GM12801 (cell line): ENCODE data around the gene DHX57.

ENCODE experiments used
- CTCF ChIP-seq: IDR thresholded peaks from one replicate; pipeline ENCODE4 v1.5.1; 2011; ENCODE audit warnings: control low read depth; ENCODE audit not compliant: insufficient read length; ENCODE audit errors: extremely low read depth

Gene DHX57

DNA sequence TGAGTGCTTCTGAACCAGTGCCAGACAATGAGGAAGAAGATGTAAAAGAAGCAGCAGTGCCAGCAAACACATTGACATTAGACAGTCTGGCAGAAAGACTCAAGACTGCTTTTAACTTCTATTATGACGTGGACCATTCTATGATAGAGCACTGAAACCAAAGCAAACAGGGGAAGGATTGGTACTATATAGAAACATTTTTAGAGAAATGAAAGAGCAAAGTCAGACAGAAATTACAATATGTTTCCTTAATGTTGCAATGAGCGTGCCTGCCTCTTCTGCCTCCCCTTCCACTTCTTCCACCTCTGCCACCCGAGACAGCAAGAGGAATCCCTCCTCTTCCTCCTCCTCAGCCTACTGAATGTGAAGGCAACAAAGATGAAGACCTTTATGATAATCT lies 39.7 kb downstream of the DHX57 start:
- TF ChIP-seq CTCF = no peak

DNA sequence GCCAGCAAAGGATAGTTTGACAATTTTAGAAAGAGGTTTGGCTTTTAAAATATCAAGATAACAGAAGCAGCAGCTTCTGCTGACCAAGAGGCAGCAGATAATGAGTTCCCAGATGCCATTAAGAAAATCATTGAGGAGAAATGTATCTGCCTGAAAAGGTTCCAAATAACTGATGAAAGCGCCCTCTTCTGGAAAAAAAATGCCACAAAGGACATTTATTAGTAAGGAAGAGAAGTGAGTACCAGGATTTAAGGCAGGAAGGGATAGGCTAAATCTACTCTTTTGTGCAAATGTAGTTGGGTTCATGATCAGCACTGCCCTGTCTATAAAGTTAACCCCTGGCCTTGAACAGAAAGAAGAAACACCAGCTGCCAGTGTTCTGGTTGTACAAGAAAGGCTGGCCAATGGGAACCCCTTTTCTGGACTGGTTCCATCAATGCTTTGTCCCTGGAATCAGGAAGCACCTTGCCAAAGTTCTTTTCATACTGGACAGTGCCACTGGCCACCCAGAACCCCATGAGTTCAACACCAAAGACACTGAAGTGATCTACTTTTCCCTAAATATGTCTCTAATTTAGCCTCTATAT lies 40.6 kb downstream of the DHX57 start:
- TF ChIP-seq CTCF = no peak

DNA sequence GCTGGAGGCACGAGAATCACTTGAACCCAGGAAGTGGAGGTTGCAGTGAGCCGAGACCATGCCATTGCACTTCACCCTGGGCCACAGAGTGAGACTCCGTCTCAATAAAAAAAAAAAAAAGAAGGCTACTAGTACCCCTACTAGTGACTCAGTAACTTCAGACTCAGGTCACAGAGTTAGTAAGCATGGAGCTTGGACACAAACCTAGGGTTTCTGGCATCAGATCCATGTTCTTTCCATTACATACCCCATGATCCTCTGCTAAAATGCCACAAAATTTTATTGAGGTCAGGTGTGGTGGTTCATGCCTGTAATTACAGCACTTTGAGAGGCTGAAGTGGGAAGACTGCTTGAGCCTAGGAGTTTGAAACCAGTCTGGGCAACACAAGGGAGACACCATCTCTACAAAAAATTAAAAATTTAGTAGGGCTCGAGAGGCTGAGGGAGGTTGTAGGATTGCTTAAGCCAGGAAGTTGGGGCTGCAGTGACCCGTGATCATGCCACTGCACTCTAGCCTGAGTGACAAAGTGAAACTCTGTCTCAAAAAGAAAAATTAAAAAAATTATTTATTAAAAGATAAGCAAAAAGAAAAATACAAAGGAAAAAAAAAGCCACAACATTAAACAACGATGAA lies 45.1 kb downstream of the DHX57 start:
- TF ChIP-seq CTCF = no peak

DNA sequence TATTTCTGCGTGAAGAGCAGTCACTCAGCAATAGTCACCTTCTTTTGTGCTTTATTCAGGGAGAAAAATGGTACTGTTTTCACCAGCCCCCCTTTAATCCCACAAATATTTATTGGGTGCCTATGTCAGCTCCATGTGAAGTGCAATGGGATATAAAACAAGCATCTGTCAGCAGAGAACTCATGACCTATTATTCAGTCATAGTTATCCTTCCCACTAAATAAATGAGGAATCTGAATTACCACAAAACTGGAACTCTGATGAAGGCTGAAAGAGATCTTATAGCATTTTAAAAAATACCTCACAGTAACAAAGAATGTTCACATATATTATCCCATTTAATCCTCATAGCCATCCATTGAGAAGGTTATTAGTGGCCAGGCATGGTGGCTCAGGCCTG lies 45.8 kb downstream of the DHX57 start:
- no peak for TF ChIP-seq CTCF

- TF ChIP-seq CTCF = no peak
Observed at GRCh38 chr2:38828460-38828859, 47.3 kb downstream of the DHX57 start.

DNA sequence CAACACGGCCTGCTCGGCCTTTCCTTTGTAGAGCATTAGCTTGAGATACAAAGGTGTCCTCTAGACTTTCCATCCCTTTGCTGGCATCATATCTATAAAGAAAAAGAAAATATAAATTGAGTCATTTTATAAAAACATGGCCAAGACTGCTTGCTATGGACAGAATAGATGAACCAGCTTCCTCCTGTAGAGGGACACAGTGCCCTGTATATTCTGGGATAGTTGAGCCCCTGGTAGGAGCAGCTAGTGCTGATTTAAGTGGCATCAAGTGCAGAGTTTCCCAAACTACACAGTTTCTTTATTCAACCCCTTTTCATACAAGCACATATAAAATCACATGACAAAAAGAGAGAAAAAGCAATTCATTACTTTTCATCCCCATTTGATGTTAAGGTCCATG lies 49.8 kb downstream of the DHX57 start:
- TF ChIP-seq CTCF = no peak

DNA sequence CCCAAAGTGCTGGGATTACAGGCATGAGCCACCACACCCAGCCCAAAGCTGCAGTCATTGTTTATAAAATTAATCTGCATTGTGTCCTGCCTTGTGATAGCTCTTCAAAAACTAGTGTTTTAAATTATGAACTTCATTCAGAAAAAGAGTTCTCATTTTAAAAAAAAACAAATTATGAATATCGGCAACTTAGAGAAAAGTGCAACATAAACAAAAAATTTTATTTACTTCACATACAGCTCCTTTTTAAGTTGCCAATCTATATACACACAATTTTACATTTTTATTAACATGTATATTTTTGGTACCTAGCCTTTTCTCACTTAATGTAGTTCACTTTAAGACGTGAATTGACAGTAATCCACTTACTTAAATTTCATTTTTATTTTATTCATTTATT lies 50.8 kb downstream of the DHX57 start:
- no peak for TF ChIP-seq CTCF
